K562 (cell line): Measurements from ENCODE around the gene PIGC. TPM values are rescaled to one million over a fixed set of nuclear protein-coding genes. Genes with fewer than 3 reads are reported as not detected.

Source experiments
- ATAC-seq: fragments of 200-7000 bp; cut with Tn5 transposase; 3 replicates; pipeline ENCODE4 v1.9.1; 2020; ENCODE audit warnings: moderate library complexity
- BruUV-seq: library from RNA; stranded (reverse); fragments of 400-500 nt; replicated peaks from 2 replicates; lab custom pipeline; 2021; lab: Mats Ljungman, UMichigan
- CTCF ChIA-PET: fragments of 300-600 bp; formaldehyde crosslinking; extraction: SDS; loops from one replicate; lab custom pipeline; 2021; ENCODE audit warnings: low intra/inter-chr PET ratio; lab: Yijun Ruan, JAX
- POLR2A ChIA-PET: fragments of 300-600, 350-650 bp; sonication (Branson Sonifier 250); formaldehyde crosslinking; extraction: SDS; loops from one replicate; lab custom pipeline; 2021; ENCODE audit warnings: antibody characterized with exemption, inconsistent platforms; lab: Yijun Ruan, JAX
- DNase-seq, 4 experiments: peaks; one replicate each; pipeline versions ENCODE4 v3.0.0 to v3.0.0-alpha.2; 2011 to 2018; ENCODE audit warnings: low spot score in 3 of 4, mixed read lengths in 3 of 4; ENCODE audit errors: extremely low read depth in 1 of 4
- FAIRE-seq: peaks from 2 replicates; lab custom pipeline; 2011; peaks lifted over from hg19 to GRCh38; lab: Jason Lieb, UNC
- H2AFZ ChIP-seq: 2 replicates; pipeline ENCODE4 v1.6.0; 2011; ENCODE audit warnings: low read depth, low read length, control low read depth, inconsistent platforms
- H3K27ac ChIP-seq: fragments of 200-600 bp; 3 replicates; pipeline ENCODE4 v1.8.0; 2011; ENCODE audit warnings: low read depth, mild to moderate bottlenecking, control low read depth, inconsistent platforms, low read length, moderate library complexity, mixed read lengths; ENCODE audit errors: extremely low read depth
- H3K27me3 ChIP-seq, 2 experiments: fragments of 300-600 bp in 1 of 2; 2 replicates in 1 of 2; 3 replicates in 1 of 2; pipeline versions ENCODE4 v1.6.0 to v1.8.0; 2011; ENCODE audit warnings: inconsistent platforms in 2 of 2, low read length in 2 of 2, mild to moderate bottlenecking in 1 of 2, mixed read lengths in 1 of 2, moderate library complexity in 1 of 2; ENCODE audit not compliant: control insufficient read depth in 2 of 2, insufficient read depth in 2 of 2
- H3K36me3 ChIP-seq: fragments of 300-600 bp; 3 replicates; pipeline ENCODE4 v1.8.0; 2011; ENCODE audit warnings: mild to moderate bottlenecking, low read length, inconsistent platforms; ENCODE audit not compliant: control insufficient read depth, insufficient read depth
- H3K4me1 ChIP-seq, 2 experiments: fragments of 200-600 bp in 1 of 2; replicated peaks in 1 of 2; 2 replicates in 1 of 2; 3 replicates in 1 of 2; pipeline versions ENCODE4 v1.5.1 to v1.8.0; 2011; ENCODE audit warnings: inconsistent platforms in 2 of 2, low read length in 2 of 2, mild to moderate bottlenecking in 1 of 2, mixed read lengths in 1 of 2, moderate library complexity in 1 of 2; ENCODE audit not compliant: control insufficient read depth in 2 of 2, insufficient read depth in 2 of 2
- H3K4me2 ChIP-seq: 2 replicates; pipeline ENCODE4 v1.6.1; 2011; ENCODE audit warnings: low read length, control low read depth, inconsistent platforms, mixed read lengths; ENCODE audit not compliant: insufficient read depth
- H3K4me3 ChIP-seq: fragments of 200-600 bp; sonication (generic), shearing (Covaris generic); 2 replicates; pipeline ENCODE4 v1.5.1; 2016; ENCODE audit warnings: control low read depth, inconsistent platforms
- H3K79me2 ChIP-seq: fragments of 200-600 bp; 3 replicates; pipeline ENCODE4 v1.8.0; 2011; ENCODE audit warnings: low read length, inconsistent platforms; ENCODE audit not compliant: control insufficient read depth, insufficient read depth
- H3K9ac ChIP-seq, 2 experiments: 2 replicates each; pipeline versions ENCODE4 v1.6.0 to v1.6.1; 2011; ENCODE audit warnings: low read depth in 2 of 2, low read length in 2 of 2, control low read depth in 1 of 2, inconsistent platforms in 1 of 2, mild to moderate bottlenecking in 1 of 2, mixed read lengths in 1 of 2; ENCODE audit not compliant: insufficient read depth in 1 of 2
- H3K9me1 ChIP-seq: one replicate; pipeline ENCODE4 v1.6.0; 2011; ENCODE audit warnings: inconsistent platforms, mild to moderate bottlenecking, low read length, moderate library complexity; ENCODE audit not compliant: control insufficient read depth, insufficient read depth
- H3K9me3 ChIP-seq: replicated peaks from 2 replicates; pipeline ENCODE4 v1.5.1; 2011; ENCODE audit warnings: low read depth, low read length, inconsistent platforms; ENCODE audit not compliant: control insufficient read depth, insufficient read depth
- H4K20me1 ChIP-seq: replicated peaks from 2 replicates; pipeline ENCODE4 v1.6.1; 2011; ENCODE audit warnings: low read length, inconsistent platforms, mixed read lengths; ENCODE audit not compliant: control insufficient read depth, insufficient read depth
- ARID1B ChIP-seq: fragments of 450-650 bp; IDR thresholded peaks from 2 replicates; pipeline ENCODE4 v1.6.1; 2016; ENCODE audit warnings: antibody characterized with exemption, mild to moderate bottlenecking, inconsistent platforms
- C11orf30 ChIP-seq: fragments of 450-650 bp; IDR thresholded peaks from 2 replicates; pipeline ENCODE4 v1.6.1; 2016; ENCODE audit warnings: low read depth, mild to moderate bottlenecking
- CBFA2T3 ChIP-seq: fragments of 450-650 bp; IDR thresholded peaks from 2 replicates; pipeline ENCODE4 v1.6.1; 2017
- CEBPB ChIP-seq: fragments of 450-650 bp; IDR thresholded peaks from 2 replicates; pipeline ENCODE4 v1.6.1; 2016; ENCODE audit warnings: missing genetic modification characterization, missing compliant biosample characterization
- ETV5 ChIP-seq: sonication (generic); formaldehyde crosslinking; IDR thresholded peaks from 2 replicates; pipeline ENCODE4 v1.4.0; 2020; ENCODE audit warnings: low read depth, mild to moderate bottlenecking, missing genetic modification reagents
- FOXA3 ChIP-seq, 2 experiments: fragments of 450-650 bp in 1 of 2; sonication (generic) in 1 of 2; formaldehyde crosslinking; IDR thresholded peaks in 1 of 2; conservative IDR thresholded peaks in 1 of 2; 2 replicates each; pipeline versions ENCODE4 v1.4.0 to v1.8.0; 2020 to 2022; ENCODE audit warnings: mild to moderate bottlenecking in 2 of 2, missing genetic modification reagents in 1 of 2
- JUND ChIP-seq, 2 experiments: IDR thresholded peaks; 2 replicates in 1 of 2; 3 replicates in 1 of 2; pipeline ENCODE4 v1.6.1; 2011; ENCODE audit warnings: borderline replicate concordance in 2 of 2, low read depth in 2 of 2, low read length in 2 of 2, improper control_type of control experiment in 1 of 2, missing biosample characterization in 1 of 2, missing genetic modification characterization in 1 of 2, missing genetic modification reagents in 1 of 2
- SMAD4 ChIP-seq: fragments of 250-450 bp; sonication (Bioruptor Pico); conservative IDR thresholded peaks from 2 replicates; pipeline ENCODE4 v1.8.0; 2021; ENCODE audit warnings: inconsistent platforms, mild to moderate bottlenecking, moderate library complexity
- TCF3 ChIP-seq: sonication (generic); formaldehyde crosslinking; IDR thresholded peaks from 2 replicates; pipeline ENCODE4 v1.4.0; 2020; ENCODE audit warnings: mild to moderate bottlenecking, missing genetic modification reagents
- TEAD4 ChIP-seq, 2 experiments: sonication (generic) in 1 of 2; formaldehyde crosslinking in 1 of 2; IDR thresholded peaks; 2 replicates each; pipeline versions ENCODE4 v1.6.1 to v1.8.0; 2012 to 2022; ENCODE audit warnings: borderline replicate concordance in 1 of 2, inconsistent platforms in 1 of 2, low read length in 1 of 2, mild to moderate bottlenecking in 1 of 2, missing genetic modification reagents in 1 of 2
- WGBS: fragments of 100-300 bp; shearing (Covaris generic); methylation state at CpG from one replicate; pipeline ENCODE4 v1.1.6; 2016; ENCODE audit warnings: low coverage, mixed read lengths; ENCODE audit not compliant: insufficient coverage; ENCODE audit errors: missing lambda C conversion rate; 5-methylcytosine and 5-hydroxymethylcytosine counted together
- in situ Hi-C: fragments of 300-500 bp; cut with MboI; formaldehyde crosslinking; loops from 4 replicates; pipeline ENCODE4 v1.15.0; 2018; ENCODE audit warnings: inconsistent platforms, mixed read lengths
- intact Hi-C: fragments of 100-400 bp; cut with micrococcal nuclease; formaldehyde crosslinking; loops from 2 replicates; pipeline ENCODE4 v1.14.2; 2022
- polyA plus RNA-seq, 8 experiments: library from polyadenylated mRNA; depleted of rRNA in 4 of 8; stranded (reverse) in 5 of 8; unstranded in 3 of 8; fragments of >200 nt; fragmentation: Nextera tagmentation in 2 of 8; fragmentation: Illumina TruSeq in 1 of 8; extraction: Ambion mirVana in 2 of 8; extraction: Trizol in 1 of 8; gene quantifications; 2 replicates each; pipeline versions ENCODE4 v1.2.1 to v1.2.3, GENCODE V29; 2011 to 2014; ENCODE audit warnings: inconsistent platforms in 1 of 8, missing spikeins in 1 of 8
- total RNA-seq, 7 experiments: library from RNA; depleted of rRNA in 6 of 7; stranded (reverse); fragments of >200 nt in 6 of 7; fragmentation: Illumina TruSeq in 2 of 7; extraction: Trizol in 2 of 7; gene quantifications; 2 replicates each; pipeline versions ENCODE4 v1.2.1 to v1.2.3, GENCODE V29; 2011 to 2021; ENCODE audit warnings: low replicate concordance in 1 of 7
- TF ChIP-seq, protein P1 (sequence below): fragments of 200-400 bp; formaldehyde crosslinking; IDR thresholded peaks from 2 replicates; pipeline ENCODE4 v1.6.1; 2017; ENCODE audit warnings: mild to moderate bottlenecking, low read depth, low read length, moderate library complexity

PIGC gene
- total and polyA plus RNA-seq, 9 of the 15 experiments (the other 6 are each of a cell fraction or from before 2014, with no cell fraction given) = 30.5 to 97.9 (median 54.7) TPM

DNA sequence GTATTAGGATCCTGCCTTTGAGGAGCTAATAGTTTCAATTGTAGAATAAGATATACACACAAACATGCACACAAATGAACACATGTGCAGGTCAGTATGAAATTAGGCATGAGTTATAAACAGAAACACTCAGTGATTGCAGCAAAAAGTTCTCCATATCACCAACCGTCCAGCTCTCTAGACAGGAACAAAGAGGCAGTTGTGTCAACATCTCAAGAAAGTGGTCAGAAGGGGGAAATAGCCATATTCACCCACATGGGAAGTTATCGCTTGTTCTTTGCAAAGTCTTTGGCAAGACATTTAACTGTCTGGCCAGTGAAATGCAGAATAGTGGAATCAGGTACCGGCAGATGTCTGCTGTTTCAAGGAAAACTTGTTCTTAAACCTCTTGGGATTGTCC, 29.4 kb upstream of the PIGC start:
- POLR2A ChIA-PET = interaction anchor here (0.7 to 1.7 kb wide), 4 partner anchors 12 to 23 kb away, joined by 3 to 8 read pairs (median 4); no protein-coding TSS in a partner anchor
- Histone ChIP-seq H3K36me3 (no peaks in the 10 kb centered on the region), H2AFZ (peak overlapping the region; percentile 73), H3K4me2 (no peak overlapping the region), H3K9ac (no peak overlapping the region), H3K4me3 (no peak overlapping the region), H3K79me2 (no peaks in the 10 kb centered on the region), H3K9me3 (no peaks in the 10 kb centered on the region), H3K27me3 (no peaks in the 10 kb centered on the region)
- FAIRE-seq = no peak
- in situ Hi-C loops = no loop called here
- TF ChIP-seq, protein P1, sequence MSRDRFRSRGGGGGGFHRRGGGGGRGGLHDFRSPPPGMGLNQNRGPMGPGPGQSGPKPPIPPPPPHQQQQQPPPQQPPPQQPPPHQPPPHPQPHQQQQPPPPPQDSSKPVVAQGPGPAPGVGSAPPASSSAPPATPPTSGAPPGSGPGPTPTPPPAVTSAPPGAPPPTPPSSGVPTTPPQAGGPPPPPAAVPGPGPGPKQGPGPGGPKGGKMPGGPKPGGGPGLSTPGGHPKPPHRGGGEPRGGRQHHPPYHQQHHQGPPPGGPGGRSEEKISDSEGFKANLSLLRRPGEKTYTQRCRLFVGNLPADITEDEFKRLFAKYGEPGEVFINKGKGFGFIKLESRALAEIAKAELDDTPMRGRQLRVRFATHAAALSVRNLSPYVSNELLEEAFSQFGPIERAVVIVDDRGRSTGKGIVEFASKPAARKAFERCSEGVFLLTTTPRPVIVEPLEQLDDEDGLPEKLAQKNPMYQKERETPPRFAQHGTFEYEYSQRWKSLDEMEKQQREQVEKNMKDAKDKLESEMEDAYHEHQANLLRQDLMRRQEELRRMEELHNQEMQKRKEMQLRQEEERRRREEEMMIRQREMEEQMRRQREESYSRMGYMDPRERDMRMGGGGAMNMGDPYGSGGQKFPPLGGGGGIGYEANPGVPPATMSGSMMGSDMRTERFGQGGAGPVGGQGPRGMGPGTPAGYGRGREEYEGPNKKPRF = no peak
- peak; percentile 14; the same call in 1 of the 2 replicates for TF ChIP-seq SMAD4 (CRISPR knock-in tag)
- TF ChIP-seq CEBPB (tag) = peak; percentile 46; the same call in 1 of the 2 replicates
- 0 out of 2 replicates have a peak, but pooled peaks have one; percentile 28 for TF ChIP-seq ETV5 (CRISPR knock-in tag)
- TF ChIP-seq CBFA2T3 = 0 out of 2 replicates have a peak, but pooled peaks have one; percentile 22
- peak in 1 of 2 experiments; percentile 90; a peak in 3 of 4 replicates for TF ChIP-seq FOXA3 (CRISPR knock-in tag; conservative IDR thresholded peaks at IDR 0.05 in 1 of 2, IDR thresholded peaks at IDR 0.05 in 1 of 2)
- TF ChIP-seq TEAD4 (IDR thresholded peaks at IDR 0.05; ENCODE audit: low read length) = peak; percentile 26; the same call in 1 of the 2 replicates
- no peak for TF ChIP-seq TEAD4 (CRISPR knock-in tag; IDR thresholded peaks at IDR 0.05; ENCODE audit: borderline replicate concordance)
- TF ChIP-seq TCF3 (CRISPR knock-in tag) = peak; percentile 60
- TF ChIP-seq JUND (IDR thresholded peaks at IDR 0.05; ENCODE audit: borderline replicate concordance, low read depth, low read length) = no peak
- TF ChIP-seq JUND (tag; IDR thresholded peaks at IDR 0.05; ENCODE audit: borderline replicate concordance, low read depth, low read length) = peak; percentile 36; the same call in 1 of the 3 replicates
- TF ChIP-seq ARID1B = peak; percentile 32; the same call in 1 of the 2 replicates
- no peak for TF ChIP-seq C11orf30
- TF ChIP-seq, all 486 proteins: peak for 9
- ATAC-seq (peak; percentile 62), DNase-seq (peak in 1 of 4 experiments; percentile 22)
- CTCF ChIA-PET = no interaction called here
- BruUV-seq = no TSS peak
- Histone ChIP-seq H3K9me1 (no peaks in the 10 kb centered on the region), H4K20me1 (no peaks in the 10 kb centered on the region), H3K27ac (peak overlapping the region; percentile 10; the same call in 1 of the 3 replicates), H3K4me1 (peaks cover 0 to 10% of the 10 kb centered on the region in 2 experiments; a peak in 1 of 5 replicates)
- WGBS = 11% methylated on average over 3 of the region's 3 CpGs
- intact Hi-C loops = no loop called here
